GM13977 (cell line): ENCODE results near the gene SURF1.
"Not testable (repeated sequence)": the region's sequence is repeated elsewhere in the genome, so short reads cannot be mapped to it uniquely, and the experiment has no call there.

Source experiments
- DNase-seq: peaks from one replicate; pipeline ENCODE4 v3.0.0; 2012; ENCODE audit warnings: low spot score
- in situ Hi-C: fragments of 300-500 bp; cut with MboI; formaldehyde crosslinking; loops from one replicate; pipeline ENCODE4 v1.12.0; 2022; ENCODE audit warnings: low sequenced_read_pairs, low pct_unique_long_range_greater_than_20kb, mixed read lengths, inconsistent platforms; ENCODE audit not compliant: unreplicated experiment
- TF ChIP-seq, protein P1 (sequence below): IDR thresholded peaks from 2 replicates; pipeline ENCODE4 v1.5.1; 2012; ENCODE audit warnings: mild to moderate bottlenecking, control low read depth; ENCODE audit not compliant: insufficient read depth; ENCODE audit errors: extremely low read depth, missing control alignments

Gene SURF1

GRCh38 chr9:133320421-133320881 lies 35.8 kb downstream of the SURF1 start:
- in situ Hi-C loops = no loop called here
- no peak for DNase-seq
- TF ChIP-seq, protein P1, sequence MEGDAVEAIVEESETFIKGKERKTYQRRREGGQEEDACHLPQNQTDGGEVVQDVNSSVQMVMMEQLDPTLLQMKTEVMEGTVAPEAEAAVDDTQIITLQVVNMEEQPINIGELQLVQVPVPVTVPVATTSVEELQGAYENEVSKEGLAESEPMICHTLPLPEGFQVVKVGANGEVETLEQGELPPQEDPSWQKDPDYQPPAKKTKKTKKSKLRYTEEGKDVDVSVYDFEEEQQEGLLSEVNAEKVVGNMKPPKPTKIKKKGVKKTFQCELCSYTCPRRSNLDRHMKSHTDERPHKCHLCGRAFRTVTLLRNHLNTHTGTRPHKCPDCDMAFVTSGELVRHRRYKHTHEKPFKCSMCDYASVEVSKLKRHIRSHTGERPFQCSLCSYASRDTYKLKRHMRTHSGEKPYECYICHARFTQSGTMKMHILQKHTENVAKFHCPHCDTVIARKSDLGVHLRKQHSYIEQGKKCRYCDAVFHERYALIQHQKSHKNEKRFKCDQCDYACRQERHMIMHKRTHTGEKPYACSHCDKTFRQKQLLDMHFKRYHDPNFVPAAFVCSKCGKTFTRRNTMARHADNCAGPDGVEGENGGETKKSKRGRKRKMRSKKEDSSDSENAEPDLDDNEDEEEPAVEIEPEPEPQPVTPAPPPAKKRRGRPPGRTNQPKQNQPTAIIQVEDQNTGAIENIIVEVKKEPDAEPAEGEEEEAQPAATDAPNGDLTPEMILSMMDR = no peak

GRCh38 chr9:133317551-133317950 lies 38.7 kb downstream of the SURF1 start:
- DNase-seq, in situ Hi-C loops: not testable (repeated sequence)

GRCh38 chr9:133315997-133316396 lies 40.3 kb downstream of the SURF1 start:
- TF ChIP-seq, protein P1 = no peak
- in situ Hi-C loops = no loop called here
- DNase-seq = no peak

- no peak for DNase-seq
- in situ Hi-C loops = no loop called here
- TF ChIP-seq, protein P1 = no peak
Observed at GRCh38 chr9:133309608-133310007, 46.7 kb downstream of the SURF1 start.

- DNase-seq = no peak
- TF ChIP-seq, protein P1 = no peak
- in situ Hi-C loops = no loop called here
Observed at GRCh38 chr9:133307301-133307700, 49.0 kb downstream of the SURF1 start.

GRCh38 chr9:133306242-133307204 lies 49.8 kb downstream of the SURF1 start:
- TF ChIP-seq, protein P1 = no peak
- DNase-seq = no peak
- in situ Hi-C loops = no loop called here

DNA sequence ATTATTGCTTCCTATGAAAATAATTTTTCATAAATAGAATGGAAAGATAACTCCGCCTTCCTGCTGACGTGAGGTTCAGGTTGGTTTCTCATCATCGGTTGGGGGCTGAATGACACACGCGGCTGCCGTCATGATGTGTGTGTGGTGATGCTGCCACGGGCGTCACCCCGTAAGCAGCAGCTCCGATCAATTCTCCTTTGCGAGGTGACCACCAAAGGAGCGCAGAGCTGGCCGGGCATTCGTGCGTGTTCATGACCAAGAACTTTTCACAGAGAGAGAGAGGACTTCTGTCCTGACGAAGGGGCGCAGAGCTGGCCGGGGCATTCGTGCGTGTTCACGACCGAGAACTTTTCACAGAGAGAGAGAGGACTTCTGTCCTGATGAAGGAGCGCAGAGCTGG lies 50.6 kb downstream of the SURF1 start:
- TF ChIP-seq, protein P1 = no peak
- DNase-seq = no peak
- in situ Hi-C loops = no loop called here
